Measurements from ENCODE around the gene NHLH1. TPM values are rescaled to one million over a fixed set of nuclear protein-coding genes. Genes with fewer than 3 reads are reported as not detected.

NHLH1 gene
- total RNA-seq, 2 donors from 2014 or later, result 0.14 TPM; not detected in 1

Other genes with a start within 250 kb of the NHLH1 start
- 1 to 10 TPM in 1 of 2 donors, under 1 TPM in 1; 0.68 to 1.1 TPM for gene ATP1A4, start 215.5 kb upstream of the NHLH1 start, total RNA-seq
- 10 to 100 TPM in 1 of 2 donors, 1 to 10 TPM in 1; 6.0 to 10.7 TPM for gene CASQ1, start 176.5 kb upstream of the NHLH1 start, total RNA-seq
- 100 to 1,000 TPM; 131 to 194 TPM for gene PEA15, start 161.7 kb upstream of the NHLH1 start, total RNA-seq
- gene DCAF8, start 104.5 kb upstream of the NHLH1 start, total RNA-seq, result 100 to 1,000 TPM; 124 to 167 TPM
- gene PEX19, start 81.9 kb upstream of the NHLH1 start, total RNA-seq, result 10 to 100 TPM; 42.8 to 45.4 TPM
- 100 to 1,000 TPM; 114 to 162 TPM for gene COPA, start 23.8 kb upstream of the NHLH1 start, total RNA-seq
- gene NCSTN, start 23.7 kb upstream of the NHLH1 start, total RNA-seq, result 10 to 100 TPM; 49.4 to 67.1 TPM
- 1 to 10 TPM in 1 of 2 donors, under 1 TPM in 1; 0.27 to 1.3 TPM for gene VANGL2, start 33.5 kb downstream of the NHLH1 start, total RNA-seq
- gene SLAMF6, start 156.2 kb downstream of the NHLH1 start, total RNA-seq, result 1 to 10 TPM; 1.2 to 5.6 TPM
- gene CD84, start 212.4 kb downstream of the NHLH1 start, total RNA-seq, result 10 to 100 TPM; 11.6 to 12.7 TPM